Heart right ventricle (tissue), 16 donors: ENCODE results near the gene NFAM1. TPM values are rescaled to one million over a fixed set of nuclear protein-coding genes. Genes with fewer than 3 reads are reported as not detected.

Source experiments
- ATAC-seq, 8 donors: fragments of 200-7000 bp; cut with Tn5 transposase; one replicate each; pipeline ENCODE4 v1.9.1; 2020; ENCODE audit warnings: mild to moderate bottlenecking in 8 of 8, moderate library complexity in 8 of 8, moderate number of reproducible peaks in 1 of 8
- DNase-seq, 2 donors: peaks; one replicate each; pipeline ENCODE4 v3.0.0-alpha.2; 2020
- H3K27ac ChIP-seq, 10 donors: fragments of 200-600 bp; sonication (generic) in 2 of 10; one replicate each; pipeline versions ENCODE4 v1.5.0 to v1.8.0; 2020 to 2022; ENCODE audit warnings: mild to moderate bottlenecking in 3 of 10
- H3K27me3 ChIP-seq, 7 donors: fragments of 200-600 bp; one replicate each; pipeline ENCODE4 v1.8.0; 2021 to 2022; ENCODE audit warnings: mild to moderate bottlenecking in 2 of 7
- H3K36me3 ChIP-seq, 9 donors: fragments of 200-600 bp; sonication (generic) in 1 of 9; one replicate each; pipeline versions ENCODE4 v1.5.0 to v1.8.0; 2020 to 2022; ENCODE audit warnings: mild to moderate bottlenecking in 2 of 9
- H3K4me1 ChIP-seq, 9 donors: fragments of 200-600 bp; sonication (generic) in 1 of 9; one replicate each; pipeline versions ENCODE4 v1.5.0 to v1.8.0; 2020 to 2022; ENCODE audit warnings: mild to moderate bottlenecking in 4 of 9
- H3K4me3 ChIP-seq, 10 donors: fragments of 200-600 bp; sonication (generic) in 2 of 10; one replicate each; pipeline versions ENCODE4 v1.5.0 to v1.8.0; 2020 to 2022; ENCODE audit warnings: mild to moderate bottlenecking in 7 of 10, moderate library complexity in 2 of 10
- H3K9me3 ChIP-seq, 11 donors: fragments of 200-600 bp in 10 of 11; sonication (generic) in 2 of 11; one replicate each; pipeline versions ENCODE4 v1.5.0 to v1.8.0; 2013 to 2022; ENCODE audit warnings: mild to moderate bottlenecking in 2 of 11, control low read depth in 1 of 11, moderate library complexity in 1 of 11
- CTCF ChIP-seq, 9 donors: fragments of 200-600 bp; sonication (generic) in 2 of 9; IDR thresholded peaks; one replicate each; pipeline versions ENCODE4 v1.5.0 to v1.8.0; 2021 to 2022; ENCODE audit warnings: antibody characterized with exemption in 9 of 9, mild to moderate bottlenecking in 5 of 9, moderate library complexity in 1 of 9
- WGBS, 2 donors: extraction: QIAGEN DNeasy Blood & Tissue Kit; methylation state at CpG; one replicate each; pipeline ENCODE4 v1.1.7; 2013; ENCODE audit warnings: inconsistent platforms in 1 of 2; 5-methylcytosine and 5-hydroxymethylcytosine counted together
- intact Hi-C, 10 donors: fragments of 100-400 bp; cut with DNase I; formaldehyde crosslinking; loops; one replicate each; pipeline versions ENCODE4 v1.11.1 to v1.14.2; 2022
- polyA plus RNA-seq, 2 donors: library from polyadenylated mRNA; stranded (reverse); fragments of 200-250 nt; gene quantifications; one replicate each; pipeline ENCODE4 v1.2.3, GENCODE V29; 2013
- total RNA-seq, 10 donors: library from RNA; stranded (reverse); fragmentation: NEBNext Ultra II Directional in 3 of 10; extraction: Animal tissue kit (Norgen Biotek cat#: 25700) in 3 of 10; gene quantifications; one replicate each; pipeline versions ENCODE4 v1.2.1 to v1.2.4, GENCODE V29; 2021 to 2023
- donor health status: Arrhythmogenic right ventricular cardiomyopathy.
- donor health status: ischemic (EF 13 %, LVEDD 7.1; RV severe dilation, severe dysfunction).
- donor health status: healthy with polysubstance abuse.
- donor health status: DM: no; HTN: yes; CAD: no.
- donor health status: DM: no; HTN: no; CAD: no.
- donor health status: ischemic (EF 25% LVEDD 6.9; RV normal size, moderate dysfunction).
- donor health status: ischemic (EF 25% LVEDD 5.7; RV mildly dilated, moderate dysfunction).
- donor health status: healthy.
- donor health status: DM: yes; HTN: yes; CAD: no.
- donor health status: Ischemic cardiomyopathy.
- donor health status: ischemic (EF 35%, LVEDD 5.7; RV mildly dilated, moderate dysfunction).
- donor health status: nonischemic (EF 11% LVEDD 7.7; RV severe dilation, severe dysfunction).
- donor health status: DM: yes; HTN: yes; CAD: no.
- donor health status: PGD.
- donor health status: ischemic (EF 29% LVEDD 5.4; RV normal size, mild dysfunction).
- donor health status: nonischemic (EF 23%, LVEDD 6.1; RV moderate dilation, normal function).

Gene NFAM1
- total and polyA plus RNA-seq, 12 donors, result 0.38 to 6.4 (median 1.4) TPM

DNA sequence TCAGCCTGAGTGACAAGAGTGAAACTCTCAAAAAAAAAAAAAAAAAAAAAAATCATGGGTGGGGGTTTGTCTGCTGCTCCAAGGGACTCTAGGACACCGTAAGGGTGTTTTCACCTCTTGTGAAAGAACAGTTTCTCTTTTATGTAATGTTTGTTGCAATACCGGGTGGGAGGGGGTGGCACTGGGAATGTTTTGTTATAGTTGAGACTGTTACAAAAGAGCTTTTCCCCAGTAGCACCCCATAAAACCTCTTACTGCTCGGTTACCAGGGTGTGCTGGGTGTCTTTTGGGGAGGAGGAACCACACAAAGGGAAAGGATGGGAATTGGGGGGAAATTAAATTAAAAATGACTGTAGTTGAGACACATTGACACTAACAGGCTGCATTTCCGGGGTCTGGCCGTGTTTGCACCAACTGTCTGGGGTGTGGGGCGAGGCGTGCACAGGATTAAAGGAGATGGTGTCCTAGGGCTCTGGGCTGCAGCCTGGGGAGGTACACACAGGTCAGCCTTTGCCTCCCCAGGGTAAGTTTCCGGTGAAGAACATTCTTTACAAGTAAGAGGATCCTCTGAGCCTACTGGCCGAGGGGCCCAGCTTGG, 1.6 kb downstream of the NFAM1 start:
- H3K4me3 ChIP-seq, result peak overlapping the region in 1 of 10 donors; percentile 62
- TF ChIP-seq CTCF (IDR thresholded peaks at IDR 0.05), result no peak
- peaks cover 0 to 85% (median 58%) of the 10 kb centered on the region in 7 donors for H3K27me3 ChIP-seq
- DNase-seq, result no peak
- H3K4me1 ChIP-seq, result peaks cover 0 to 44% (median 16%) of the 10 kb centered on the region in 9 donors
- H3K9me3 ChIP-seq, result no peaks in the 10 kb centered on the region
- intact Hi-C loops, result loop anchor here in 7 of 10 donors (5.0 to 10.0 kb wide), 4 partner anchors 156 to 466 kb away; partner anchors contain the start of genes SEPTIN3 (in 3 of the 7), TCF20 (in 3 of the 7) and NDUFA6 (in 2 of the 7)
- ATAC-seq, result no peak
- H3K36me3 ChIP-seq, result no peaks in the 10 kb centered on the region
- WGBS, 2 donors, result 80 to 88% methylated on average over 9 of the region's 9 CpGs
- H3K27ac ChIP-seq, result peak overlapping the region in 2 of 10 donors; percentile 67 to 95

DNA sequence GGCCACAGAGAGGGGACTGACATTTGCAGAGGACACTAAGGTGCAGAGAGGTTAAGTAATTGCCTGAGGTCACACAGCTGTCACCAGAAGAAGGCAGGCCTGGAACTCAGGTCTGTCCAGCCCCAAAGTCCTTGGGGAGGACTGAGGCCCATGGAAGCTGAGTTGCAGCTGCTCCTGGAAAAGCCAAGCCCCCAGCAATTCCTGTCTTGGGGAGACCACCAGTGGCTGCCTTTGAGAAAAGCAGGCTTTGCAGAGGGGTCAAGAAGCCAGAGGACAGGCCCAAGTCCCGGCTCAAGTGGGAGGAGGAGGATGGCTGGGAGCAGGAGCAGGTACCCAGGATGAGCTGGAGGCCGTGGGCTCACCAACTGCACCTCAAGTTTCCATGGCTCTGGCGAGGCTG, 3.4 kb downstream of the NFAM1 start:
- no peak for TF ChIP-seq CTCF (IDR thresholded peaks at IDR 0.05)
- 80 to 94% methylated on average over 3 of the region's 3 CpGs for WGBS, 2 donors

GRCh38 chr22:42428025-42428424, 4.2 kb downstream of the NFAM1 start:
- peaks cover 0 to 63% (median 40%) of the 10 kb centered on the region in 7 donors for H3K27me3 ChIP-seq
- no peak for DNase-seq
- no peak for ATAC-seq
- H3K4me3 ChIP-seq, result no peak overlapping the region
- WGBS, 2 donors, result 60 to 61% methylated on average over 14 of the region's 14 CpGs
- no peaks in the 10 kb centered on the region for H3K36me3 ChIP-seq
- no peak overlapping the region for H3K27ac ChIP-seq
- no peaks in the 10 kb centered on the region for H3K9me3 ChIP-seq
- no peak for TF ChIP-seq CTCF (IDR thresholded peaks at IDR 0.05)
- peaks cover 0 to 35% (median 6%) of the 10 kb centered on the region in 9 donors for H3K4me1 ChIP-seq
- intact Hi-C loops, result no loop called here

More for the DNA sequence above, 3.4 kb downstream of the NFAM1 start:
- H3K27ac ChIP-seq, result no peak overlapping the region
- no peak for ATAC-seq
- no peaks in the 10 kb centered on the region for H3K36me3 ChIP-seq
- H3K27me3 ChIP-seq, result peaks cover 0 to 68% (median 46%) of the 10 kb centered on the region in 7 donors
- H3K4me3 ChIP-seq, result no peak overlapping the region
- DNase-seq, result no peak
- H3K4me1 ChIP-seq, result peaks cover 0 to 35% (median 6%) of the 10 kb centered on the region in 9 donors
- intact Hi-C loops, result no loop called here
- H3K9me3 ChIP-seq, result no peaks in the 10 kb centered on the region

GRCh38 chr22:42427167-42427566, 5.0 kb downstream of the NFAM1 start:
- peaks cover 0 to 56% (median 33%) of the 10 kb centered on the region in 7 donors for H3K27me3 ChIP-seq
- WGBS, 2 donors, result 54 to 62% methylated on average over 9 of the region's 9 CpGs
- H3K36me3 ChIP-seq, result no peaks in the 10 kb centered on the region

More at GRCh38 chr22:42427167-42427566, 5.0 kb downstream of the NFAM1 start:
- H3K4me3 ChIP-seq, result no peak overlapping the region
- no peak for TF ChIP-seq CTCF (IDR thresholded peaks at IDR 0.05)
- ATAC-seq (no peak), DNase-seq (no peak)
- peaks cover 0 to 27% (median 6%) of the 10 kb centered on the region in 9 donors for H3K4me1 ChIP-seq
- H3K9me3 ChIP-seq, result no peaks in the 10 kb centered on the region
- intact Hi-C loops, result no loop called here
- H3K27ac ChIP-seq, result no peak overlapping the region
